ENCODE results near the gene SLC4A7. TPM values are rescaled to one million over a fixed set of nuclear protein-coding genes. Genes with fewer than 3 reads are reported as not detected.

SLC4A7 gene
- total and polyA plus RNA-seq, 9 of the 15 experiments (the other 6 are each of a cell fraction or from before 2014, with no cell fraction given) = 1.7 to 13.6 (median 8.0) TPM

DNA sequence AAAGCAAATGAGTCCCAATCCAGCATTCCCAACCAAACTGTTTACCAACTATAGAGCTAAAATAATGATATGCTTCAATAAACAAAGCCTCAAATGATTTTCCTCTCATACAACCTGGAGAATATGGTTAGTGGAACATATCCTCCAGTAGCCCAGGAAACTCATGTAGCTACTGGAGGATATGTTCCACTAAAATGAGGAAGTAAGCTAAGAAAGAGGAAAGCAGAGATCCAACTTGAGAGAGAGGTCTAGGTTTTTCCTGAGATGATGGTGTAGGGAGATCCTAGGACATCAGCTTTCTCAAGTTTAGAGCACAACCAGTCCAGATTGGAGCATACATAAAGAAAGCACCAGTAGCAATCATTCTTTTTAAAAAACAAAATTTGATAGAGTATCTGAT lies 44.6 kb upstream of the SLC4A7 start (continued):
- TF ChIP-seq ZSCAN29 (IDR thresholded peaks at IDR 0.05) (no peak), EWSR1 (IDR thresholded peaks at IDR 0.05; ENCODE audit: borderline replicate concordance, low read depth, partially characterized antibody) (no peak), PCBP1 (IDR thresholded peaks at IDR 0.05; ENCODE audit: low read depth, low read length, poor library complexity, severe bottlenecking) (no peak), ZFX (CRISPR knock-in tag; IDR thresholded peaks at IDR 0.05) (no peak)
- TF ChIP-seq, protein P1, sequence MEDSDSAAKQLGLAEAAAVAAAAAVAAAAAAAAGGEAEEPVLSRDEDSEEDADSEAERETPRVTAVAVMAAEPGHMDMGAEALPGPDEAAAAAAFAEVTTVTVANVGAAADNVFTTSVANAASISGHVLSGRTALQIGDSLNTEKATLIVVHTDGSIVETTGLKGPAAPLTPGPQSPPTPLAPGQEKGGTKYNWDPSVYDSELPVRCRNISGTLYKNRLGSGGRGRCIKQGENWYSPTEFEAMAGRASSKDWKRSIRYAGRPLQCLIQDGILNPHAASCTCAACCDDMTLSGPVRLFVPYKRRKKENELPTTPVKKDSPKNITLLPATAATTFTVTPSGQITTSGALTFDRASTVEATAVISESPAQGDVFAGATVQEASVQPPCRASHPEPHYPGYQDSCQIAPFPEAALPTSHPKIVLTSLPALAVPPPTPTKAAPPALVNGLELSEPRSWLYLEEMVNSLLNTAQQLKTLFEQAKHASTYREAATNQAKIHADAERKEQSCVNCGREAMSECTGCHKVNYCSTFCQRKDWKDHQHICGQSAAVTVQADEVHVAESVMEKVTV (CRISPR knock-in tag; IDR thresholded peaks at IDR 0.05) = no peak

DNA sequence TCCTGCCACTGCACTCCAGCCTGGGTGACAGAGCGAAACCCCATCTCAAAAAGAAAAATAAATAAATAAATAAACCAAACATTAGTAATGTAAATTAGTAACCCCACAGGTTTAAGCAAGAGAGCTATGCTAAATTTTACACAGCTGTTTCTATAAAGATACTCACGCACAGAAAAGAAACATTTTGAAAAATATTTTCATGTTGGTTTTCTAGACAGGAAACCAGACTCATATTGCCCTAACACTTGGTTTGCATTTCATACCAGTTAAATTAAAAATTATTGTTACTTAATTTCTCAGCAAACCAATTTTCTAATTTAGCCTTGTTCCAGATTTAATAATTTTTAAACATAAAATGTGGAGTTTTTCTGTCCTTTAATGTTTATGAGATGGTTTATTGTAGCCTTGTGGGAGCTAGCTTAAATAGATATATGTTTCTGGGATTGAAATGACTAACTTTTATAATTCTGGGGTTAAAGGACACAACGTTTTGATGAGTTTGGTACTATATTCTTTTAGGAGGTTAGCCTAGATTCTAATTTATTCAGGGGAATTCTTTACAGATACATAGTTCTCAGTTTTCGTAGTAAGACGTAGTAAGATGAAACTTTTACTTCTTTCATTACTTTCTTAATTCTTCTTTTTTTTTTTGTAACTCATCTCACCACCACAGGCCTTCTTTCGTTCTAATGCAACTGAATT lies 42.6 kb upstream of the SLC4A7 start:
- DNase-seq (ENCODE audit: extremely low read depth in 1 of 4, low spot score in 3 of 4) (no peak), FAIRE-seq (no peak), ATAC-seq (no peak)
- no peak overlapping the region for H2AFZ ChIP-seq (ENCODE audit: low read depth, low read length)
- WGBS (ENCODE audit: insufficient coverage, low coverage, missing lambda C conversion rate) = 4% methylated on average over 6 of the region's 6 CpGs
- H3K9ac ChIP-seq (ENCODE audit: insufficient read depth in 1 of 2, low read depth in 2 of 2, low read length in 2 of 2) = no peak overlapping the region
- H3K79me2 ChIP-seq (ENCODE audit: control insufficient read depth, insufficient read depth, low read length) = no peaks in the 10 kb centered on the region
- no peaks in the 10 kb centered on the region for H3K36me3 ChIP-seq (ENCODE audit: control insufficient read depth, insufficient read depth, low read length)
- no peaks in the 10 kb centered on the region for H3K4me1 ChIP-seq (replicated peaks in 1 of 2; ENCODE audit: control insufficient read depth in 2 of 2, insufficient read depth in 2 of 2, low read length in 2 of 2)
- no peak overlapping the region for H3K4me3 ChIP-seq
- no peaks in the 10 kb centered on the region for H3K9me1 ChIP-seq (ENCODE audit: control insufficient read depth, insufficient read depth, low read length)
- POLR2A ChIA-PET = interaction anchor here (1.1 kb wide), 1 partner anchor 15 kb away, joined by 3 read pairs; no protein-coding TSS in a partner anchor
- no peaks in the 10 kb centered on the region for H4K20me1 ChIP-seq (replicated peaks; ENCODE audit: control insufficient read depth, insufficient read depth, low read length)
- in situ Hi-C loops (cut with MboI) = no loop called here
- no peak overlapping the region for H3K27ac ChIP-seq (ENCODE audit: extremely low read depth, low read depth, low read length)
- CTCF ChIA-PET (ENCODE audit: low intra/inter-chr PET ratio) = no interaction called here
- BruUV-seq (replicated peaks) = no TSS peak
- no peaks in the 10 kb centered on the region for H3K9me3 ChIP-seq (replicated peaks; ENCODE audit: control insufficient read depth, insufficient read depth, low read depth, low read length)
- no peak overlapping the region for H3K4me2 ChIP-seq (ENCODE audit: insufficient read depth, low read length)
- no peaks in the 10 kb centered on the region for H3K27me3 ChIP-seq (ENCODE audit: control insufficient read depth in 2 of 2, insufficient read depth in 2 of 2, low read length in 2 of 2)
- intact Hi-C loops (cut with micrococcal nuclease) = no loop called here
- TF ChIP-seq FOXM1 (IDR thresholded peaks at IDR 0.05; ENCODE audit: low read depth) = no peak
- TF ChIP-seq FOXM1 (CRISPR knock-in tag; IDR thresholded peaks at IDR 0.05; ENCODE audit: low read depth) = no peak
- TF ChIP-seq MAZ (CRISPR knock-in tag; conservative IDR thresholded peaks at IDR 0.05 in 1 of 2, IDR thresholded peaks at IDR 0.05 in 1 of 2) = no peak
- no peak for TF ChIP-seq TCF3 (CRISPR knock-in tag; IDR thresholded peaks at IDR 0.05)
- no peak for TF ChIP-seq FOXK2 (conservative IDR thresholded peaks at IDR 0.05 in 1 of 2, IDR thresholded peaks at IDR 0.05 in 1 of 2; ENCODE audit: low read depth in 2 of 2)
- no peak for TF ChIP-seq POU5F1 (IDR thresholded peaks at IDR 0.05; ENCODE audit: borderline replicate concordance, low read depth, low read length, partially characterized antibody)
- TF ChIP-seq PCBP1 (IDR thresholded peaks at IDR 0.05; ENCODE audit: low read depth, low read length, poor library complexity, severe bottlenecking) = no peak
- no peak for TF ChIP-seq HLTF (IDR thresholded peaks at IDR 0.05)
- no peak for TF ChIP-seq ARID2 (IDR thresholded peaks at IDR 0.05)
- no peak for TF ChIP-seq ZNF551 (CRISPR knock-in tag; IDR thresholded peaks at IDR 0.05)
- no peak for TF ChIP-seq NR4A1 (CRISPR knock-in tag; IDR thresholded peaks at IDR 0.05)
- no peak for TF ChIP-seq NR4A1 (tag; IDR thresholded peaks at IDR 0.05)
